Cardiac septum (tissue), 1 donor: ENCODE results near the gene RAB40A. TPM values are rescaled to one million over a fixed set of nuclear protein-coding genes. Genes with fewer than 3 reads are reported as not detected.
"Not testable (repeated sequence)": the region's sequence is repeated elsewhere in the genome, so short reads cannot be mapped to it uniquely, and the experiment has no call there.

Experiments used
- DNase-seq: peaks from one replicate; pipeline ENCODE4 v3.0.0-alpha.2; 2020; ENCODE audit warnings: low spot score
- intact Hi-C: fragments of 100-400 bp; cut with DNase I; formaldehyde crosslinking; loops from one replicate; pipeline ENCODE4 v1.14.0; 2022
- total RNA-seq: library from RNA; stranded (reverse); fragmentation: NEBNext Ultra II Directional; extraction: Animal tissue kit (Norgen Biotek cat#: 25700); gene quantifications from one replicate; pipeline ENCODE4 v1.2.1, GENCODE V29; 2021
- donor health status: DM: no; HTN: no; CAD: no.

Gene RAB40A
- total RNA-seq, 1 donor from 2014 or later, result 0.32 TPM

DNA sequence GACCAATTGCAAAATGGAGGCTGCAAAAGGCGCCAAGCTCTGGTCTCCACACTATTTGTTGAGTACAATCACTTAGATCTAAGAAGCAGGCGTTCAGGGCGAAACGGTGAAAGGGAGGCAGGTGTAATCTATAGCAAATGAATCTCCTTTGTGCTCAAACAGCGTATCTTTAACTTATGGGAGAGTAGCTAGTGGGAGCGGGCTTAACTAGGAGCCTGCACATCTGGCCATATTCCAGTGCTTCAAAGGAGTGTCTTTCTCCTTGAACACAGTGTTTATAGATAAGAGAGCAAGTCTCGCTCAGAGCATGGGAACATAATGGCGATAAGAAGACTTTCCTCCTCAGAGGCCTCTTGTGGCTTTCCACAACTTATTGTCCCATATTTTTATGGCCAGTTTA is 49.3 kb downstream of the RAB40A start:
- intact Hi-C loops, DNase-seq: not testable (repeated sequence)

DNA sequence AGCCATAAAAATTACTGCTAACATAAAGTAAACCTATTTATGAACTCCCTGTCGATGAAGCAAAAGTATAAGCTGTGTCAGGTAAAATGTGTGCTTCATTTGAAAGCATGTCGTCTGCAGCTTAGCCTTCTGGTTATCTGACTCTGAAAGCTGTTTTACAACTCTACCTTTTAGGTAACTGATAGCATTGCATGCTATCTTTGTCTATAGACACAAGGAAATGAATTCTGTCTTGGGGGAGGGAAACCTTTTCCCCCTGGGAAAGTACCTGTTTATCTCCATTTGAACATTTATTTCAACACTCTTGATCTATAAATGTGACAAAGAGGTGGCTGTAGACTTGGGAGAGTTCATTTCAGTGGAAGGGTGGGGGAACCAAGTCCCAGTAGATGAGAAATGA is 51.4 kb downstream of the RAB40A start:
- intact Hi-C loops, result no loop called here
- no peak for DNase-seq

DNA sequence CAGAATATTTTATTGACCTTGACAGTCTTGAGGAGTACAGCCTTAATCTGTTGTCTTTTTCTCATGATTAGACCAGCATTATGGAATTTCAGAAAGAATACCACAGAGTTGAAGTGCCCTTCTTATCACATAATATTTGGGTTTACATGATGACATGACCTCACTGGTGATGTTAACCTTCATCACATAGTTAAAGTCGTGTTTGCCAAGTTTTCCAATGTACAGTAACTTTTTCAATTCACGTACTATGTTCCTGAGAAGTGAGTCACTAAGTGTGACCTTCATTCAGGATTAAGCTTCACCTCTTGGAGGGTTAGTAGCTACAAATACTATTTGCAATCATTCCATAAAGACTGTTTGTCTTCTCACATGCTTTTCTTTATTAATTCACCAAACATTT is 52.1 kb downstream of the RAB40A start:
- intact Hi-C loops, result no loop called here
- no peak for DNase-seq

DNA sequence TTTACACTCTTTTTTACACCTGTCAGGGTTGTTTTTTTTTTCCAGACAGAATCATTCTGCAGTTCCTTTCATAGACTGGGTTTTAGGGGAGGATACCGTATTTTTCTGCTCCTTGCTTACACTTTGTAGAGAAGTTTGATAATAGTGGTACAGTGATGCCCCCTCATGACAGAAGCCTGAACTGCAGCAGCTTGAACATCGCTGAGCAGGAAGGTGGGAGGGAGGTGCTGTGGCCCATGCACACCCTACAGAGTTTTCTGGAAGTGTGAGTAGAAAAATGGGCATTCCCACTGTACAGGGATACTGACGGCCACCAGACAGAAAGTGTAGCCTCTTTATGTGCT is 54.5 kb downstream of the RAB40A start:
- intact Hi-C loops, result loop anchor here (2.0 to 5.0 kb wide), 3 partner anchors 107 to 252 kb away; partner anchors contain the start of gene TCEAL9
- no peak for DNase-seq

- DNase-seq, result no peak
- intact Hi-C loops, result loop anchor here (2.0 to 5.0 kb wide), 3 partner anchors 107 to 252 kb away; partner anchors contain the start of gene TCEAL9
Observed at GRCh38 chrX:103464072-103464773, 55.1 kb downstream of the RAB40A start.

DNA sequence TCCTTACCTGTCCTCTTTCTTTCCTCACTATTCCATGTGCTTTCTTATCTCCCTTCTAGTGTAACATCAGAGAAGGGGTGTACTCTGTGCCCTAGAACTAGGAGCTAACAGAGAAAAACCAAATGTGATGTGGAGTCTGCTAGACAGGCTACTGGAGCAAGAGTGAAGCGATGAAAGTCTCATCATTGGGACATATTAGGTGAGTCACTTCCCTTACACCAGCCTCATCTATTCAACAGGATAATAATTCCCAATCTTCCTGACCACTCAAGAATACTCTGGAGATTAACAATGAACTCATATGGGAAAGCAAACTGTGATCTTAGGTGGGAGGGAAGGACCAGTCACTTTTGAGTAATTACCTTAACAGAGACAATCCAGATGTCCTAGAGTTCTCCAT is 58.1 kb downstream of the RAB40A start:
- DNase-seq, result no peak
- intact Hi-C loops, result loop anchor here (5.0 kb wide), 2 partner anchors 104 to 249 kb away; partner anchors contain the start of gene TCEAL9

- not testable (repeated sequence) for DNase-seq
- intact Hi-C loops, result loop anchor here (5.0 kb wide), 2 partner anchors 103 to 248 kb away; partner anchors contain the start of gene TCEAL9
Observed at GRCh38 chrX:103460001-103460755, 59.1 kb downstream of the RAB40A start.

DNA sequence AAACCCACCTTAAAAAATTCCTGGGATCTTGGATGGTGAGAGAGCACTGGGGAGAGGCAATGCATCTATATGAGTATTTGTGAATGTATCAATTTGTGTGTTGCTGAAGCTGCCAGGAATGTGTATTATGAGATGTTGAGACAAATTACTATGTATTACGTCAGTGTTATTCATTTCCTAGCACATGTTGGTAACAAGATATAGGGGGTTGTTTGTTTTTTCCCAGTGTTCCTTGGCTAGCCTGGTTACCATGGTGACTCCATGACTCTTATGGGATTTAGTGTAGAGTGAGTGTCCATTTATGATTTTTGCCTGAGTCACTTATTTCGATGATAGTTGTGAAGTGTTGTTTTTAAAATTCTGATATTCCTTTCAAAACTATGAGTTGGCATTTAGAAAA is 65.6 kb downstream of the RAB40A start:
- no peak for DNase-seq
- intact Hi-C loops, result no loop called here

Other genes with a start within 250 kb of the RAB40A start
- 0.67 TPM for gene TCEAL5, start 242.7 kb downstream of the RAB40A start, total RNA-seq
- gene BEX2, start 208.5 kb downstream of the RAB40A start, total RNA-seq, result 1.5 TPM
- gene TCEAL7, start 189.2 kb downstream of the RAB40A start, total RNA-seq, result 6.4 TPM
- gene TCEAL9, start 163.0 kb downstream of the RAB40A start, total RNA-seq, result 28.6 TPM
- gene BEX3, start 143.0 kb downstream of the RAB40A start, total RNA-seq, result 80.2 TPM
- gene TCEAL4, start 66.0 kb upstream of the RAB40A start, total RNA-seq, result 68.0 TPM
- 24.7 TPM for gene TCEAL3, start 88.5 kb upstream of the RAB40A start, total RNA-seq
- gene TCEAL1, start 109.5 kb upstream of the RAB40A start, total RNA-seq, result 22.1 TPM
- gene MORF4L2, start 167.2 kb upstream of the RAB40A start, total RNA-seq, result 171 TPM
- gene TMEM31, start 191.4 kb upstream of the RAB40A start, total RNA-seq, result not detected